H1 (cell line): Measurements from ENCODE around the gene DLG5.

Experiments used
- CTCF ChIP-seq, 3 experiments: IDR thresholded peaks; 1 replicate in 2 of 3; 2 replicates in 1 of 3; pipeline versions ENCODE4 v1.5.1 to v1.6.1; 2011; ENCODE audit warnings: low read length in 3 of 3, mild to moderate bottlenecking in 3 of 3, inconsistent platforms in 2 of 3, low read depth in 1 of 3, moderate library complexity in 1 of 3; ENCODE audit not compliant: insufficient read depth in 1 of 3; ENCODE audit errors: control extremely low read depth in 1 of 3
- POLR2AphosphoS5 ChIP-seq: IDR thresholded peaks from 2 replicates; pipeline ENCODE4 v1.6.1; 2011; ENCODE audit warnings: low read depth, low read length

DNA sequence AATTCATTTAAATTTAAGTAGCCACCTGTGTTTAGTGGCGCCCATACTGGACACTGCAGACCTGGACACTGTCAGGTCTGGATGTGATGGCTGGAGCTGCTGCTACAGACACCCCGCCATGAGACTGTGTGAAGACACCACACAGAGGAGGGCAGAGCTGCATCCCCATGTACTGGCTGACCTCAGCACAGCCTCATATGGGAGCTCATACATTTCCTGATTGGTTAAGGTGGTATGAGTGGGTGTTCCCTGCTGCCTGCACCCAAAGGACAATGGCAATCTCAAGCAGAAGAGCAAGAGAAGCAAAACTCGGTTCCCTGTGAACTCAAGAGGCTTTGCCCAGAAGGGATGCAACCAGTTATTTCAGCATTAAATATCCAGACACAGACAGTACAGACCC lies 60.0 kb downstream of the DLG5 start:
- TF ChIP-seq POLR2AphosphoS5 (no peak), CTCF (IDR thresholded peaks at IDR 0.05; ENCODE audit: control extremely low read depth in 1 of 3, insufficient read depth in 1 of 3, low read depth in 1 of 3, low read length in 3 of 3) (no peak)
